Measurements from ENCODE around the gene SURF6. TPM values are rescaled to one million over a fixed set of nuclear protein-coding genes. Genes with fewer than 3 reads are reported as not detected.
"Not testable (repeated sequence)": the region's sequence is repeated elsewhere in the genome, so short reads cannot be mapped to it uniquely, and the experiment has no call there.

The SURF6 gene
- total RNA-seq, 1 experiment from 2014 or later = 56.3 TPM

- no peak overlapping the region for H3K18ac ChIP-seq (ENCODE audit: insufficient read length, low read depth, low read length)
- Mint-ChIP-seq H3K27ac (no peak overlapping the region), H3K9me3 (peaks cover 0 to 3% of the 10 kb centered on the region in 2 experiments; a peak in 1 of 5 replicates), H3K27me3 (ENCODE audit: low read depth) (no peaks in the 10 kb centered on the region; the same call in 1 of the 2 replicates), H3K4me3 (no peak overlapping the region), H3K4me1 (peaks cover 5 to 15% of the 10 kb centered on the region in 2 experiments; a peak in 3 of 4 replicates), H3K36me3 (ENCODE audit: insufficient read depth in 1 of 3, low read depth in 3 of 3) (peaks cover 42 to 80% (median 67%) of the 10 kb centered on the region in 3 experiments)
- H2BK120ac ChIP-seq (ENCODE audit: low read depth, low read length, poor library complexity, severe bottlenecking) = no peak overlapping the region
- no peak overlapping the region for H4K91ac ChIP-seq (ENCODE audit: insufficient read length, low read depth, low read length)
- no peaks in the 10 kb centered on the region for H3K4me1 ChIP-seq (ENCODE audit: insufficient read depth, low read length)
- no peak overlapping the region for H2AK5ac ChIP-seq (ENCODE audit: insufficient read length, low read length)
- no peak overlapping the region for H3K4ac ChIP-seq (ENCODE audit: low read depth, low read length)
- no peak overlapping the region for H2BK15ac ChIP-seq (ENCODE audit: low read depth, low read length)
- H3K79me2 ChIP-seq (ENCODE audit: insufficient read depth, low read length) = peaks cover 3% of the 10 kb centered on the region; the same call in 1 of the 2 replicates
- no peak overlapping the region for H3K27ac ChIP-seq (ENCODE audit: insufficient read length, low read depth, low read length)
- no peaks in the 10 kb centered on the region for H3K9me3 ChIP-seq (ENCODE audit: control insufficient read depth, low read depth, low read length)
- H3T11ph ChIP-seq (ENCODE audit: low read length) = no peak overlapping the region
- no peak overlapping the region for H4K8ac ChIP-seq (replicated peaks; ENCODE audit: insufficient read length, low read depth, low read length)
- DNase-seq = no peak
- H3K23ac ChIP-seq (ENCODE audit: insufficient read length, low read depth, low read length) = no peak overlapping the region
- TF ChIP-seq CTCF (conservative IDR thresholded peaks at IDR 0.05) = no peak
- no peaks in the 10 kb centered on the region for H3K27me3 ChIP-seq (ENCODE audit: insufficient read depth, low read length)
- H4K20me1 ChIP-seq (ENCODE audit: control insufficient read depth, insufficient read depth, insufficient read length) = no peaks in the 10 kb centered on the region
- H3K79me1 ChIP-seq (ENCODE audit: insufficient read depth, low read depth, low read length, poor library complexity, severe bottlenecking) = no peaks in the 10 kb centered on the region
- no peak overlapping the region for H3K14ac ChIP-seq (ENCODE audit: insufficient read depth, low read length)
- no peak overlapping the region for H2BK20ac ChIP-seq (ENCODE audit: low read depth, low read length, poor library complexity, severe bottlenecking)
- H3K9ac ChIP-seq (ENCODE audit: extremely low read depth, insufficient read length, low read length) = no peak overlapping the region
- peaks cover 3% of the 10 kb centered on the region for H3K23me2 ChIP-seq (ENCODE audit: insufficient read length, low read depth, low read length, poor library complexity, severe bottlenecking)
- H4K5ac ChIP-seq (ENCODE audit: insufficient read length, low read depth, low read length) = no peak overlapping the region
- H3K4me2 ChIP-seq (ENCODE audit: insufficient read depth, insufficient read length, low read length) = no peak overlapping the region
- no peak overlapping the region for H2AFZ ChIP-seq (ENCODE audit: low read length)
- H2BK12ac ChIP-seq (ENCODE audit: insufficient read length, low read depth, low read length) = no peak overlapping the region
- H2BK5ac ChIP-seq (ENCODE audit: insufficient read length, low read length) = no peak overlapping the region
- no peak overlapping the region for H3K56ac ChIP-seq (ENCODE audit: insufficient read length, low read depth, low read length)
- WGBS (ENCODE audit: extremely low coverage, insufficient read length, low lambda C conversion rate) = no CpG with 5 or more reads among the region's 5 CpGs
These were observed 3.7 kb upstream of the SURF6 start for GRCh38 chr9:133339641-133340040.

DNA sequence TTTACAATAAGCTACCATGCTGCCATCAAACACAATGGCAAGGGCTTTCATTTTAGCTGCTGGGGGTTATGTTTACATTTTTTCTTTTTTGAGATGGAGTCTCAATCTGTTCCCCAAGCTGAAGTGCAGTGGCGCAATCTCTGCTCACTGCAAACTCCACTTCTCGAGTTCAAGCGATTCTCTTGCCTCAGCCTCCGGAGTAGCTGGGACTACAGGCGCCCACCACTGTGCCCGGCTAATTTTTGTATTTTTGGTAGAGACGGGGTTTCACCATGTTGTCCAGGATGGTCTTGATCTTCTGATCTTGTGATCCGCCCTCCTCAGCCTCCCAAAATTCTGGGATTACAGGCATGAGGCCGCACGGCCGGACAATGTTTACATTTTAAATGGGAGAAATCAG, 1.1 kb downstream of the SURF6 start:
- H4K5ac ChIP-seq (ENCODE audit: insufficient read length, low read depth, low read length); H2AK5ac ChIP-seq (ENCODE audit: insufficient read length, low read length); H2BK120ac ChIP-seq (ENCODE audit: low read depth, low read length, poor library complexity, severe bottlenecking); H3K23ac ChIP-seq (ENCODE audit: insufficient read length, low read depth, low read length); H3K9me3 ChIP-seq (ENCODE audit: control insufficient read depth, low read depth, low read length); H3K18ac ChIP-seq (ENCODE audit: insufficient read length, low read depth, low read length); H3T11ph ChIP-seq (ENCODE audit: low read length); H3K56ac ChIP-seq (ENCODE audit: insufficient read length, low read depth, low read length); DNase-seq; H3K23me2 ChIP-seq (ENCODE audit: insufficient read length, low read depth, low read length, poor library complexity, severe bottlenecking); H3K27me3 Mint-ChIP-seq (ENCODE audit: low read depth); H3K27me3 ChIP-seq (ENCODE audit: insufficient read depth, low read length); H4K91ac ChIP-seq (ENCODE audit: insufficient read length, low read depth, low read length); H3K4me1 ChIP-seq (ENCODE audit: insufficient read depth, low read length); H3K27ac ChIP-seq (ENCODE audit: insufficient read length, low read depth, low read length); H3K9me3 Mint-ChIP-seq; H2BK15ac ChIP-seq (ENCODE audit: low read depth, low read length); H3K79me1 ChIP-seq (ENCODE audit: insufficient read depth, low read depth, low read length, poor library complexity, severe bottlenecking); H3K14ac ChIP-seq (ENCODE audit: insufficient read depth, low read length); H4K8ac ChIP-seq (replicated peaks; ENCODE audit: insufficient read length, low read depth, low read length); H2BK12ac ChIP-seq (ENCODE audit: insufficient read length, low read depth, low read length); H2AFZ ChIP-seq (ENCODE audit: low read length); H3K4ac ChIP-seq (ENCODE audit: low read depth, low read length); H4K20me1 ChIP-seq (ENCODE audit: control insufficient read depth, insufficient read depth, insufficient read length); H2BK20ac ChIP-seq (ENCODE audit: low read depth, low read length, poor library complexity, severe bottlenecking); H2BK5ac ChIP-seq (ENCODE audit: insufficient read length, low read length); H3K79me2 ChIP-seq (ENCODE audit: insufficient read depth, low read length): not testable (repeated sequence)
- Mint-ChIP-seq H3K27ac (peak overlapping the region in 1 of 3 experiments; percentile 72; a peak in 1 of 7 replicates), H3K36me3 (ENCODE audit: insufficient read depth in 1 of 3, low read depth in 3 of 3) (peaks cover 40 to 79% (median 63%) of the 10 kb centered on the region in 3 experiments), H3K4me3 (peak overlapping the region; percentile 98), H3K4me1 (peaks cover 15 to 22% of the 10 kb centered on the region in 2 experiments)
- H3K9ac ChIP-seq (ENCODE audit: extremely low read depth, insufficient read length, low read length) = peak overlapping the region; percentile 43
- WGBS (ENCODE audit: extremely low coverage, insufficient read length, low lambda C conversion rate) = no CpG with 5 or more reads among the region's 11 CpGs
- peak overlapping the region; percentile 75 for H3K4me2 ChIP-seq (ENCODE audit: insufficient read depth, insufficient read length, low read length)

All from H9 (cell line).